Activated CD4-positive, alpha-beta memory T cell treated with anti-CD3 and anti-CD28 coated beads, Interleukin-2, amount 10 ng/mL, durations not matched to agents 7 days and 5 days (primary cell): Measurements from ENCODE around the gene ITGA6. TPM values are rescaled to one million over a fixed set of nuclear protein-coding genes. Genes with fewer than 3 reads are reported as not detected.

ENCODE experiments used
- CTCF ChIA-PET: fragments of 350-600 bp; sonication (Branson Sonifier 250); formaldehyde crosslinking; loops from one replicate; lab custom pipeline; 2021; ENCODE audit warnings: antibody characterized with exemption, inconsistent platforms; lab: Charles Lee
- POLR2A ChIA-PET: fragments of 350-600 bp; sonication (Branson Sonifier 250); formaldehyde crosslinking; loops from one replicate; lab custom pipeline; 2021; ENCODE audit warnings: antibody characterized with exemption; lab: Charles Lee
- DNase-seq: peaks from one replicate; pipeline ENCODE4 v3.0.0-alpha.2; 2020
- H3K27ac Mint-ChIP-seq: one replicate; pipeline ENCODE4 v1.8.0; 2021; ENCODE audit warnings: mild to moderate bottlenecking, mixed read lengths
- H3K27me3 Mint-ChIP-seq: one replicate; pipeline ENCODE4 v1.8.0; 2021; ENCODE audit warnings: mixed read lengths
- H3K36me3 Mint-ChIP-seq: one replicate; pipeline ENCODE4 v1.8.0; 2021; ENCODE audit warnings: low read depth, mixed read lengths
- H3K4me1 Mint-ChIP-seq: one replicate; pipeline ENCODE4 v1.8.0; 2021; ENCODE audit warnings: mixed read lengths
- H3K4me3 Mint-ChIP-seq: one replicate; pipeline ENCODE4 v1.8.0; 2021; ENCODE audit warnings: mild to moderate bottlenecking, mixed read lengths
- H3K9me3 Mint-ChIP-seq: one replicate; pipeline ENCODE4 v1.8.0; 2021; ENCODE audit warnings: mixed read lengths
- total RNA-seq, 2 experiments: library from RNA; stranded (reverse); gene quantifications; one replicate each; pipeline ENCODE4 v1.2.3, GENCODE V29; 2021

The ITGA6 gene
- total RNA-seq, 2 experiments from 2014 or later, result 17.7 to 18.0 TPM

DNA sequence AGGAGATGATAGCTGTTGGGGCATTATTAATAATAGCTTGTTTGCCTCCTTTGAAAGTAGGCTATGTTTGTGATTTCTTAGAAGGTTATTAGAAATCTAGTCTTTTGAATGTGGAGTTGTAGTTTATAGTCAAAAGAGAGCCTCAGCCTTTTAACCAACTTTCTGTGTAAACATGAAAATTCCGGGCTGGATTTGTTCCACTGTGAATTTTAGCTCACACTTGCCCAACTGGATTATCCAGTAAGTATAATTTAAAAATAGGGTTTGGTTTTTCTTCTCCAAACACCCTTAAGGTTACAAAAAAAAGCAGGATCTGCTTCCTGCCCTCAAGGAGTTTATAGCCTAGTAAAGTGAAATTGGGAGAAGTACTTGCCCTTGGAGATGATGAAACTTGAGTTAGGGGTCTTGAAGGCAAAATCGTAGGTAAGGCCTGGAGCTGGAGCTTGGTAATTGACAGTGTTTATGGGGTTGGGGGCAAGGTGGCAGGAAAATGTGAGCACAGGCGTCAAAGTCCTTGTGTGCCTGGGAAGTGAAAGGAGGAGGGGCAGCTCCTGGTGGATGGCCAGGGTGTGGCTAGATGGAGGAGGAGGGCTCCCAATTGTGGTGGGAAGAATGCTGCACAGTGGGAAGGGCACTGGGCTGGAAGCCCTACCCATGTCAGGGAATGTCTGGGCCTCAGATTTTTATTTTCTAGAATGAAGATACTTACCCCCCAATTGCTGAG, 21.3 kb downstream of the ITGA6 start:
- Mint-ChIP-seq H3K27ac (no peak overlapping the region), H3K9me3 (no peaks in the 10 kb centered on the region), H3K4me1 (peaks cover 23% of the 10 kb centered on the region), H3K36me3 (no peaks in the 10 kb centered on the region), H3K4me3 (no peak overlapping the region), H3K27me3 (peaks cover 6% of the 10 kb centered on the region)
- POLR2A ChIA-PET, result interaction anchor here (1.6 to 2.9 kb wide), 2 partner anchors 13 to 14 kb away, joined by 4 to 15 read pairs; no protein-coding TSS in a partner anchor
- no peak for DNase-seq
- CTCF ChIA-PET, result interaction anchor here (0.7 to 4.1 kb wide), 3 partner anchors 7 to 321 kb away, joined by 3 to 41 read pairs (median 5); no protein-coding TSS in a partner anchor

DNA sequence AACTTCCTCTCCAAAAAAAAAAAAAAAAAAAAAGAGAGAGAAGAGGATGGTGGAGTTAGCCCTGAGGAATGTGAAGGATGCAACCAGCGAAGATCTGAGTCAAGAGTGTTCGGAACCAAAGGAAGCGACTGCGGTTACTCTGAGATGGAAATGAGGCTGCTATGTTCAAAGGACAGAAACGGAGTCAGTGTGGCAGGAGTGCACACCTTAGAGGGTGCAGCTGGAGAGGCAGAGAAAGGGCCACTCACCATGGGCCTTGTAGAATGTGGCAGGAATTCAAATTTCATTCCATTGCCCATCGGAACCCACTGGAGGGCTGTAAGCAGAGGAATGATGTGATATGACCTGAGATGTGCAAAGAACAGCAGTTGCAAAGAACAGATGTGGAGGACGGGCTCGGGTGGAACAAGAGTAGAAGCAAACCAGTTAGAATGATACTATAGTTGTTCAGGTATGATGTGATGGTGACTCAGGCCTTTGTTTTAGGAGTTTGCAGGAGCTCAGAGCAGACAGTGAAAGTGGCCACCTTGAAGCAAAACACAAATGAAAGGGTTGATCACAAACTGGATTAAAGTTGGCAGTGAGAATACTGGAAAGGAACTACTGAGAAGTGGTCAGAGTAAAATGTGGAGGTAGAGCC, 22.6 kb downstream of the ITGA6 start:
- peak overlapping the region; percentile 9 for H3K27ac Mint-ChIP-seq
- H3K9me3 Mint-ChIP-seq, result no peaks in the 10 kb centered on the region
- peaks cover 2% of the 10 kb centered on the region for H3K27me3 Mint-ChIP-seq
- DNase-seq, result no peak
- ChIA-PET CTCF (interaction anchor here (1.0 kb wide), 1 partner anchor 12 kb away, joined by 3 read pairs; no protein-coding TSS in a partner anchor), POLR2A (no interaction called here)
- H3K4me1 Mint-ChIP-seq, result peaks cover 23% of the 10 kb centered on the region
- H3K4me3 Mint-ChIP-seq, result no peak overlapping the region
- H3K36me3 Mint-ChIP-seq, result no peaks in the 10 kb centered on the region

DNA sequence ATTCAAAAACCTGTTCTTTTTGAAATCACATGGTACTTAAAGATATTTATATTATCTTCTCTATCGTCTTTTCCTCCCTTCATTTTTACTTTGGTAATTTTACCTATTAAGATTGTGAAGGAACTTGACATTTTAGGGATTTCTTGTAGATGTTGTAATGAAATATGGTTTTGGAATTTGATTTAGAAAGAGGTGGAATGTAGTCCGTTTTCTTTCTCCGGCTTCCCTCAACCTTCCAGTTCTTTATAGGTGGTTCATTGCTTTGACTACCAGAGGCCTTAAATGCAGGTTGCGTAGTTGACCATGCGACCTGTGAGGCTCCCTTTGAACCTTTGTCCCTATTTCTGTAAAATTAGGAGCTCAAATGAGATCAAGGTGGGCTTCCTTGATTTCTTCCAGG, 24.5 kb downstream of the ITGA6 start:
- no peak overlapping the region for H3K27ac Mint-ChIP-seq
- no peaks in the 10 kb centered on the region for H3K9me3 Mint-ChIP-seq
- peaks cover 2% of the 10 kb centered on the region for H3K36me3 Mint-ChIP-seq
- peaks cover 2% of the 10 kb centered on the region for H3K27me3 Mint-ChIP-seq
- DNase-seq, result no peak
- CTCF ChIA-PET, result interaction anchor here (0.8 to 2.3 kb wide), 4 partner anchors 9 to 280 kb away, joined by 3 to 11 read pairs (median 3); no protein-coding TSS in a partner anchor
- no peak overlapping the region for H3K4me3 Mint-ChIP-seq
- peaks cover 18% of the 10 kb centered on the region for H3K4me1 Mint-ChIP-seq
- POLR2A ChIA-PET, result no interaction called here

DNA sequence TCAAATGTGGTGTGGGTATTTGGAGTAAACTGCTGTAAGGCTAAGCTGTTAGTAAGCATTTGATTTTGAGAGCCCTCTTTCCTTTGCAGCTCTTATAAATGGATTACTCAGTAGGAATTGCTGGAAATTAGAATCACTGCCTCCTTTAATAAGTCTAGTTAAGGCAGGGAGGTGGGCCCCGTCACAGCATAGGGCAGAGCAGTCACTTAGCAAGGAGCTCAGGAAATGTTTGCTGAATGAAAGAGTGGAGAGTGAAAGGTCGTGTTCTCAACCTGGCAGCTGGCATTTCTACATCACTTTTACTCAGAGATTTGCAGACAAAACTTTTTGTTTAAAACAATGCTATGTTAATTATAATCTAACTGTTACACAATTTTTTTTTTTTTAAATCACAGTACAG, 25.5 kb downstream of the ITGA6 start:
- H3K4me1 Mint-ChIP-seq, result peaks cover 15% of the 10 kb centered on the region
- H3K36me3 Mint-ChIP-seq, result peaks cover 2% of the 10 kb centered on the region
- no peak overlapping the region for H3K27ac Mint-ChIP-seq
- CTCF ChIA-PET, result interaction anchor here (0.8 to 2.3 kb wide), 5 partner anchors 8 to 325 kb away, joined by 3 to 11 read pairs (median 3); no protein-coding TSS in a partner anchor
- POLR2A ChIA-PET, result no interaction called here
- peaks cover 2% of the 10 kb centered on the region for H3K27me3 Mint-ChIP-seq
- H3K4me3 Mint-ChIP-seq, result no peak overlapping the region
- H3K9me3 Mint-ChIP-seq, result no peaks in the 10 kb centered on the region
- DNase-seq, result no peak

DNA sequence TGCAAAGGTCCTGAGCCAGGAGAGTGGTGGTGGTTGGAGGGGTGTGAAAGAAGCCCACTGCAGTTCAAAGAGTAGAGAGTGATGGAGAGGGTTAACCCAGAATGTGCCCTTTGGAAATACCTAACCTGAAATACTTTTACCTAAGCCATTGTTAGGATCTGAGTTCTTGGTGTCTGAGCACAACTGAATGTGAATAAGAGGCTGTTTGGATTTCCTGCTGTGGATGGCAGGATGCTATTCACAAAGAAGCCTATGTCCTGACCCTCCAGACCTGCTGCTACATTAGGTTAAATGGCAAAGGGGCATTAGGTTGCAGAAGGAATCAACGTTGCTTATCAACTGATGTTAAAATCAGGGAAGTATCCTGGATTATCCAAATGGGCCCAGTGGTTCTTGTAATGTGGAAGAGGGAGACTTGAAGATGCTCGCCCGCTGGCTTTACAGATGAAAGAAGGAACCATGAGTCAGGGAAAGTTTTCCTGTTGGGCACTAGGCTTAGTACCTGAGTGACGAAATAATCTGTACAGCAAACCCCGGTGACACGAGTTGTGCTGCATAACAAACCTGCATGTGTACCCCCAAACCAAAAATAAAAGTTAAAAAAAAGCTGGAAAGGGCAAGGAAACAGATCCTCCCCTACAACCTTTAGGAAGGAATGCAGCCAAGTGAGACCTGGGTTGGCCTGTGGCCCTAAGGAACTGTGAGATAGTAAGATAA, 27.2 kb downstream of the ITGA6 start:
- H3K36me3 Mint-ChIP-seq, result peaks cover 2% of the 10 kb centered on the region
- peaks cover 4% of the 10 kb centered on the region for H3K27me3 Mint-ChIP-seq
- ChIA-PET CTCF (no interaction called here), POLR2A (no interaction called here)
- DNase-seq, result no peak
- peaks cover 19% of the 10 kb centered on the region for H3K4me1 Mint-ChIP-seq
- H3K4me3 Mint-ChIP-seq, result no peak overlapping the region
- no peak overlapping the region for H3K27ac Mint-ChIP-seq
- no peaks in the 10 kb centered on the region for H3K9me3 Mint-ChIP-seq

DNA sequence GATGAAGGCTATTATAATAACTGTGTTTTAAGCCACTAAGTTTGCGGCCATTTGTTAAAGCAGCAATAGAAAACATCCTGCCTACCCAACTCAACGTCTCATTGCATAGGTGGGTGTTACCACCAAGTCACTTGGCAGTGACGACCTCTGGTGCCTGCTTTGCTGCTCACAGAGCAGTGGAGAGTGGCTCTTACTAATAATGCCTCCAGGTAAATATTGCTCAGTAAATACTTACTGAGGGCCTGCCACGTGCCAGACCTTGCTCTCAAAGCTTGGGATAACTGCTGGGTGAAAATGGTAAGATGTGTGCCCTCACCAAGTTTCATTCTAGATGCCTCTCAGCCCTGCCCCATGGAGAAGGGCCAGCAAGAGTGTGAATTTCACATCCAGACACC, 27.7 kb downstream of the ITGA6 start:
- ChIA-PET CTCF (interaction anchor here (2.1 kb wide), 1 partner anchor 7 kb away, joined by 5 read pairs; no protein-coding TSS in a partner anchor), POLR2A (interaction anchor here (0.6 to 0.8 kb wide), 2 partner anchors 8 to 14 kb away, joined by 3 read pairs; no protein-coding TSS in a partner anchor)
- Mint-ChIP-seq H3K27me3 (peaks cover 6% of the 10 kb centered on the region), H3K4me3 (no peak overlapping the region), H3K36me3 (peaks cover 2% of the 10 kb centered on the region), H3K4me1 (peaks cover 21% of the 10 kb centered on the region), H3K27ac (no peak overlapping the region), H3K9me3 (no peaks in the 10 kb centered on the region)
- DNase-seq, result no peak

DNA sequence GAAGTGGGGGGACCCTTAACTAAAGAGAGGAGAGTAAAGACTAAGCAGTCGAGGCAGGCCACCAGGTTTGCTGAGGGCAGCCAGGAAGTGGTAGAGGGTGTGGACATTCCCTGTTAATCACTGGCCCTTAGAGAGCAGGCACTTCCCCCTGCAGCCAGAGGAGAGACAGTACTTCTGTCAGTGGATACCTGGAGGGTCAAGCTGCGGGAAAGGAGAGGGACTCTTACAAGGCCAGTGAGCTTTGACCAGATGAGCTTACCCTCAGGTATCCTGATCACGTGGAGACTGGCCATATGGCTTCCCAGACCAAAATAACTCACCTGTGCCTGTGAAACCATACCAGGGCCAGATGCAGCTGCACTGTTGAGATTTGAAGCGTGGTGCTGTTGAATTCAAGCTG, 28.6 kb downstream of the ITGA6 start:
- Mint-ChIP-seq H3K4me3 (no peak overlapping the region), H3K9me3 (no peaks in the 10 kb centered on the region), H3K27me3 (peaks cover 6% of the 10 kb centered on the region), H3K36me3 (peaks cover 2% of the 10 kb centered on the region), H3K4me1 (peaks cover 26% of the 10 kb centered on the region), H3K27ac (no peak overlapping the region)
- ChIA-PET CTCF (interaction anchor here (2.1 kb wide), 1 partner anchor 8 kb away, joined by 5 read pairs; no protein-coding TSS in a partner anchor), POLR2A (interaction anchor here (0.8 kb wide), 1 partner anchor 9 kb away, joined by 3 read pairs; no protein-coding TSS in a partner anchor)
- no peak for DNase-seq

DNA sequence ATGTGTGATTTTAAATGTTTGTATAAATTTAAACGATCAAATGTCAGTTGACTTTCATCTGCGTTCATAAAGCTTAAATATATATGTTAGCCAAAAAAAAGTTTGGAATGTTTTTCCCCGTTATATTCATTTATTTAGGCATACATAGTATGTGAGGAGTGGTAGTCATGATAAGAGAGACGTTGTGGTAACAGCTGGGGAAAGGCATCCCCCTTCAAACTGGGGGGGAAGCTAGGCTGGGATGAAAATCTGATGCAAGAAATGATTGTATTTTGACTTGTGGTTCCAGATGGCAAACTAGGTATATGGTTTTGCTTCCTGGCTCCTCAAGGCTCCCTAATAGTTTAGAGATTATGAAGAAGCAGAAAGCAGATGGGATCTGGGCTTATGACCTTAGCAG, 30.1 kb downstream of the ITGA6 start:
- no peaks in the 10 kb centered on the region for H3K9me3 Mint-ChIP-seq
- DNase-seq, result no peak
- H3K4me3 Mint-ChIP-seq, result no peak overlapping the region
- H3K27me3 Mint-ChIP-seq, result peaks cover 9% of the 10 kb centered on the region
- POLR2A ChIA-PET, result interaction anchor here (0.9 kb wide), 1 partner anchor 17 kb away, joined by 4 read pairs; no protein-coding TSS in a partner anchor
- H3K4me1 Mint-ChIP-seq, result peaks cover 42% of the 10 kb centered on the region
- no peak overlapping the region for H3K27ac Mint-ChIP-seq
- CTCF ChIA-PET, result interaction anchor here (1.2 to 1.3 kb wide), 2 partner anchors 19 to 42 kb away, joined by 4 read pairs; no protein-coding TSS in a partner anchor
- peaks cover 2% of the 10 kb centered on the region for H3K36me3 Mint-ChIP-seq

DNA sequence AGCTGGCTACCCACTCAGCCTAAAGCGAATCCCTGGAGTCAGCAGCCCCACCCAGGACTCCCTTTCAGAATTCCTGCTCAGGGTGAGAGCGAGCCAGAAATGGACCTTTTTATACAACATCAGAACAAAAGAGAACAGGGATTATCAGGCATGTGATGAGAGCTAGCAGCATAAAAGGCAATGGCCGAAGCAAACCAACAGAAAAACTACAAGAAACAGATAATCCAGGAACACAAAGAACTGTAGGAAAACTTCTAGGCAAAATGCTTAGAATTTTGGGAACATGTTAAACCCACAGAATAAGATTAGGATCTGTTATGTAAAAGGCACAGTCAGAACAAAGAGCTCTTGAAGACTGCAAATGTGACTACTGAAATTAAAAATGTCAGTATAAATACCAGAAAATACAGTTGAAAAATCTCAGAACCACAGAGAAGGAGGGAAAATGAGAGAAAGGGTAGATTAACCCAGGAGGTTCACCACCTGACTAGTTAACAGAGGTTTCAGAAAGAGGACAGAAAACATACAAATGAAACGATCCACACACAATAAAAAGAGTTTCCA, 31.3 kb downstream of the ITGA6 start:
- Mint-ChIP-seq H3K4me1 (peaks cover 53% of the 10 kb centered on the region), H3K27me3 (peaks cover 9% of the 10 kb centered on the region), H3K36me3 (peaks cover 2% of the 10 kb centered on the region), H3K9me3 (no peaks in the 10 kb centered on the region), H3K27ac (no peak overlapping the region), H3K4me3 (no peak overlapping the region)
- POLR2A ChIA-PET, result no interaction called here
- DNase-seq, result no peak
- CTCF ChIA-PET, result interaction anchor here (1.0 to 1.5 kb wide), 3 partner anchors 16 to 20 kb away, joined by 3 to 6 read pairs (median 4); no protein-coding TSS in a partner anchor

DNA sequence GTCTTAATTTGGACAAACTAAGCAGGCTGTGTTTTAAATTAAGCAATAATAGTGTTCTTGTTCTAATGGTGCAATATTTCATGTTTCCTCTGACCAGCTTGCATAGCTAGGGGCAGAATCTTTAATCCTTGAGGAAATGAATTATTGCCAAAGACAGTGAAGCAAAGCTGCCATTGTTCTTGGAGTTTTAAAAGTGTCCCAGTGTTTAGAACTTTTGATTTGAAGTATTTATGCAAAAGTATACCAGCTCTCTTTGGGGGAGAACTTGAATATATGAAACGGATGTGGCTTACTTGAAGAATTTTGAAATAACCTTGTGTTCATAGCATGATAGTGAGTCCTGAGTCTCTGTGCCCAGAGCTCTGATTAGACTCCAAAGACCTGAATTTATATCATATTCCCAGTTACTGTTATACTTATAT, 33.4 kb downstream of the ITGA6 start:
- H3K4me1 Mint-ChIP-seq, result peaks cover 72% of the 10 kb centered on the region

DNA sequence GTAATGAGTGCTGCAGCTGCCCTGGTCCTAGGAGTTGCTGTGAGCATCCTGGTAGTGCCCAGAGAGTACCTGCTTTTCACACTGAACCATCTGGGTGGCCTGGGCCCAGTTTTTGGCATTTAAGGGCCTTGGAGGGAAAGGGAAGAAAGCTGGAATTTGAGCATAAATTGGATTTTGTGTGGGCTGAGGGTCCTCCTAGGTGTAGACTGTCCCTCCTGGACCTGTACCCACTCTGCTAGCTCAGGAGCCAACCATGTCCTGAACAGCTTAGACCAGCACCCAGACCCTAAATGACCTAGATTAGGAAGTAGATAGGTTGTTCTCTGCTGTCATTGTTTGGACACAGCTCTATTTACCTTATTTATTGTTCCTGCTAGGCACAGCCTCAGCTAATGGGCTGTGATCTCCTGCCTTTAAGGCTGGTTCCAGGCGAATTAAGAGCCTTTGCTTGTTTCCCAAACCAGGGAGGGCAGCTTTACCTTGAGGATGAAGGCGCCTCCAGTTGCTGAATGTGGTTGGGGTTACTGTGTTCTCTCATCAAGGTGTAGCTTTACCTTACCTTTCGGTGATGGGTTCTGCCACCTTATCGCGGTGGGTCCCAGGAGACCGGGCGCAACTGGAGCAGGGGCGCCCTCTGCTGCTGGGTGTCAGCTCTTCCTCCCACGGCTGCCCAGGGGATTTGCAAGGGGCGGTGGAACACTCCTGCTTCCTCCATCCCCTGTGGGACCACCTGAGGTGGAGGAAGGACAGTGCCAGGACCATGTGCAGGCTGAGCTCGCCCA, 34.4 kb downstream of the ITGA6 start:
- peak; percentile 75 for DNase-seq
- peaks cover 78% of the 10 kb centered on the region for H3K4me1 Mint-ChIP-seq
- ChIA-PET CTCF (interaction anchor here (0.7 to 8.0 kb wide), 73 partner anchors 9 to 889 kb away, joined by 3 to 120 read pairs (median 4); partner anchors contain the start of genes DLX2 and ITGA6), POLR2A (interaction anchor here (0.6 to 5.1 kb wide), 15 partner anchors 14 to 446 kb away, joined by 3 to 34 read pairs (median 4); partner anchors contain the start of genes ITGA6 and PDK1)
- H3K36me3 Mint-ChIP-seq, result peaks cover 5% of the 10 kb centered on the region
- H3K27ac Mint-ChIP-seq, result peak overlapping the region; percentile 96
- no peaks in the 10 kb centered on the region for H3K9me3 Mint-ChIP-seq
- peak overlapping the region; percentile 74 for H3K4me3 Mint-ChIP-seq
- peaks cover 9% of the 10 kb centered on the region for H3K27me3 Mint-ChIP-seq

More for the DNA sequence above, 33.4 kb downstream of the ITGA6 start:
- no peak overlapping the region for H3K4me3 Mint-ChIP-seq
- H3K27me3 Mint-ChIP-seq, result peaks cover 9% of the 10 kb centered on the region
- CTCF ChIA-PET, result interaction anchor here (0.6 to 8.0 kb wide), 25 partner anchors 8 to 755 kb away, joined by 3 to 120 read pairs (median 7); partner anchors contain the start of genes DLX2 and ITGA6
- H3K36me3 Mint-ChIP-seq, result peaks cover 6% of the 10 kb centered on the region
- DNase-seq, result no peak
- POLR2A ChIA-PET, result interaction anchor here (0.6 to 5.1 kb wide), 8 partner anchors 13 to 1448 kb away, joined by 3 to 34 read pairs (median 6); partner anchors contain the start of gene ITGA6
- peak overlapping the region; percentile 1 for H3K27ac Mint-ChIP-seq
- no peaks in the 10 kb centered on the region for H3K9me3 Mint-ChIP-seq
